GM18526 (cell line): ENCODE measurements around the gene LPIN3.

Experiments used
- POLR2A ChIP-seq: IDR thresholded peaks from 3 replicates; pipeline ENCODE4 v1.6.1; 2011; ENCODE audit not compliant: insufficient read length; ENCODE audit errors: extremely low read depth

Gene LPIN3

GRCh38 chr20:41364967-41365765, 24.5 kb downstream of the LPIN3 start:
- no peak for TF ChIP-seq POLR2A

GRCh38 chr20:41365777-41366545, 25.3 kb downstream of the LPIN3 start:
- no peak for TF ChIP-seq POLR2A

- TF ChIP-seq POLR2A = no peak
Measured at GRCh38 chr20:41366546-41367392, 26.1 kb downstream of the LPIN3 start, which contains the start of gene EMILIN3. Gene EMILIN3 (minus strand): TSS chr20:41366818. CDS start chr20:41366634, 184 bp downstream.

- no peak for TF ChIP-seq POLR2A
Measured at GRCh38 chr20:41367393-41367695, 26.7 kb downstream of the LPIN3 start.

DNA sequence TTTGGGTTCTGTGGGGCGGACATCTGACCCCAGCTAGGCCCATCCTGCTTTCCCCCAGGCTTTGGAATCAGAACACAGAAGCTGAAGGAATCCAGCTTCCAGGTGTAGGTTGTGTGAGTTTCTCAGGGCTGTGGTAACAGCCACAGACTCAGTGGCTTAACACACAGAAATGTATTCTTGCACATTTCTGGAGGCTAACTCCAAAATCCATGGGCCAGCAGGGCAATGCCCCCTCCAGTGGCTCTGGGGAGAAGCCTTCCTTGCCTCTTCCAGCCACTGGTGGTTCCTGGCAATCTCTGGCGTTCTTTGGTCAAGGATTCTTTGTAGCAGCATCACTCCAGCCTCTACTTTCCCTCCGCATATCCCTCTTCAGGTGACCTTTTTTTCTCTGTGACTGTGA, 27.3 kb downstream of the LPIN3 start:
- no peak for TF ChIP-seq POLR2A

GRCh38 chr20:41369673-41370072, 29.1 kb downstream of the LPIN3 start:
- TF ChIP-seq POLR2A = no peak

DNA sequence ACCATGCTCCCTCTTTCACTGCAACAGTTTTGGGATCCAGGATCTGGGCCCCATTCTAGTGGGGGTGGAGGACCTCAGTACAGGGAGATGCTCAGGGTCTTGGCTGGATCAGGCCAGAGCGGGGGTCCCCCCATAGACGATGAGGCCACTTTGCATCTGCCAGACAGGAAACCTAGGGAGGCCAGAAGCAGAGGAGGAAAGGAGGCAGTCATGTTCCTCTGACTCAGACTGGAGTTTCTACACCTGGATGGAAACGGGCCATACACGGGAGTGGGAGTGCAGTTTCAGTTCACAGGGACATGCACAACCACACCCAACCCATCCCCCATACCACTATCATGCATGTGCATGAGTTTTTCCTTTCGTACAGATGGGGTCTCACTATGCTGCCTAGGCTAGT, 29.6 kb downstream of the LPIN3 start:
- no peak for TF ChIP-seq POLR2A

DNA sequence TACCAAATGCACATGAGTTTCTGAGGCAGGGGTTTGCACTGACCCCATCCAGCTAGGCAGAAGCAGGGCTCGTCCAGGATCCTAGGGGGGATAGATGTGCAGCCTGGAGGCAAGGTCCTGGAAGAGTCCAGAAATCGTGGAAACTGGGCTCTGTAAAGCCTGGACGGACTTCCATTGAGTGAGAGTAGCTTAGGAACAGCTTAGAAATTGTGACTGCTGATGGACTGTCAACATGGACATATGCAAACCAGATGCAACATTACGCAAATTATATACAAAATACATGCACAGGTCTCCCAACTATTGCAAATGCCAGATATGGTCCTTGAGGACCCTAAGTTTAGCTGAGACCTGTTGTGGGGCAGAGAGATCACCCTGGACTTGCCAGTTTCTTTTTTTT, 30.8 kb downstream of the LPIN3 start:
- no peak for TF ChIP-seq POLR2A

GRCh38 chr20:41373251-41373783, 32.7 kb downstream of the LPIN3 start:
- TF ChIP-seq POLR2A = no peak

DNA sequence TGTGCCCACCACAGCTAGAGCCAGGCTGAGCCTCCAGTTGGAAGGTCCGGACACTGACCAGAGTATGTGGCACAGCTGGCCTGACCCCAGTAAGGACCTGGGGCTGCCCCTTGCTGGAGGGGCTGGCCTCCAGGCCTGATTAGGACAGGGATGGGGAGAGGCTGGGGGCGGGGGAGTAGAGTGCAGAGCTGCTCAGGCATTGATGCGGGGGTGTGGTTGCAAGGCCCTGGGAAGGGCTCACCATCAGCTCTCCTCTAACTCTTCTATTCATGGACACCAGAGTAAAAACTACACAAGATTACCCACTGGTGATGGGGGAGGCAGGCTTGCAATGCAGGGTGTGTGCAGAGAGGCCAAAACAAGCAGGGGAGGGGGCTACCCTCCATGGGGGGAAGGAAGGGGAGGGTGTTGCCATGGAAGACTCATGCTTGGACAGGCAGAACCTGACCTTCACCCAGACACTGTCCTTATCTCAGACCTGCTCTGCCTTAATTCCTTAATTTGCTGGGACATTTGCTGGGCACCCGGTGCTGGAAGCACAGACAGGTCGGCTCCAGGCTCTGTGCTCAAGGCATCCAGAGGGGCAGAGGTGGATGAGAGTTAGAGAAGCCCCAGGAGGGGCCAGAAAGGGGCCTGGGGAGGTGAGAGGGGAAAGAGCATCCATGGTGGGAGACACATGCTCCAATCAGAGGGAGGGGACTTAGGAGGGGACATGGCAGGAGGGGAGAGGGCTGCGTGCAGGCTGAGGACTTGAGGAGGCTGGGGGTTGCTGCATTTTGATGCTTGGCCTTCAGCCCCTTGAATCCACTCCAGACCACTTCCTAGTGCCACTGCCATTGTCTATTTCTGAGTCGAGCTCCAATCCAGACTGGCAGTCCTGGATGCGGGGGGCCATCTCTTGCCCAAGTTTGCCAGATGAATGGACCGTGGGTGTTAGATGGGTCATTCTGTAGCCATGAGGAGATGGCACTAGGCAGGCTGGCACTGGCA, 33.6 kb downstream of the LPIN3 start:
- no peak for TF ChIP-seq POLR2A

DNA sequence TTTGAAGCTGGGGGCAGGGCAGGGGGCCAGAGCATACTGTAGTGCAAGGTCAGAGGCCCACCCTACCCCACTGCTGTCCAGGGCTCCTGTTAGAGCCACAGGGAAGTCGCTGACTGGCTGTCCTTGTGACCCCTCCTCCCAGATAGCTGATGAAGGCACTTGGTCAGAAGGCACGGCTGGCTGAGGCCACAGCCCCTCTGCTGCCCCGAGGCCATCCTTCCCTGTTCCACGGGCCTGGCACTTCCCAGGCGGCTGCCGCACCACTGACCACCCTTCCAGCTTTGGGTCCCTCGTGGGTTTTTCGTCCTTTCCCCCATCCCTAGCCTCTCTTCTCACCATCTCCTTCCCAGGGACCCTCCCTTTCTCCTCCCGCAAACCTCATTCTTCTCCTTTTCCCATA, 35.2 kb downstream of the LPIN3 start:
- TF ChIP-seq POLR2A = no peak

DNA sequence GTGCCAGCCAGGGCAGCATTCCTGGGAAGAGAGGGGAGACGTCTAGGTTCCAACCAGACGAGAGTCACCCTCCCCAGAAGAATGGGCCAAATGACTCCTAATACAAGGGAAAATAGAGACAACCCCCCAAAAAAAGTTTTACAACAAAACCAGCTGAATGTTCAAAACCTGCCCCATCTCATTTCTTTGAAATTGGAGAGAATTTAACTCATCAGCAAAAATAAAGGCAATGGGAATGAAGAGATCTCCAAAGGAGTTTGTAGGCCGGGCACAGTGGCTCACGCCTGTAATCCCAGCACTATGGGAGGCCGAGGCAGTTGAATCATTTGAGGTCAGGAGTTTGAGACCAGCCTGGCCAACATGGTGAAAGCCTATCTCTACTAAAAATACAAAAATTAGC, 35.7 kb downstream of the LPIN3 start:
- no peak for TF ChIP-seq POLR2A

GRCh38 chr20:41377275-41377674, 36.7 kb downstream of the LPIN3 start:
- no peak for TF ChIP-seq POLR2A

GRCh38 chr20:41379551-41379950, 38.9 kb downstream of the LPIN3 start:
- TF ChIP-seq POLR2A = no peak
